Mucosa of descending colon (tissue), 3 donors: ENCODE results near the gene KLK3. TPM values are rescaled to one million over a fixed set of nuclear protein-coding genes. Genes with fewer than 3 reads are reported as not detected.

Source experiments
- ATAC-seq: fragments of 200-7000 bp; cut with Tn5 transposase; one replicate; pipeline ENCODE4 v1.9.1; 2020; ENCODE audit warnings: mild to moderate bottlenecking, moderate library complexity
- DNase-seq, 3 donors: peaks; one replicate each; pipeline ENCODE4 v3.0.0-alpha.2; 2020
- H3K36me3 ChIP-seq: fragments of 200-600 bp; one replicate; pipeline ENCODE4 v1.8.0; 2021; ENCODE audit warnings: low read depth, mild to moderate bottlenecking
- H3K4me1 ChIP-seq: fragments of 200-600 bp; one replicate; pipeline ENCODE4 v1.8.0; 2021; ENCODE audit warnings: low read depth, mild to moderate bottlenecking
- H3K4me3 ChIP-seq: fragments of 200-600 bp; one replicate; pipeline ENCODE4 v1.8.0; 2021; ENCODE audit warnings: mild to moderate bottlenecking
- H3K9me3 ChIP-seq: fragments of 200-600 bp; one replicate; pipeline ENCODE4 v1.8.0; 2021; ENCODE audit warnings: mild to moderate bottlenecking
- intact Hi-C, 2 donors: fragments of 100-400 bp; cut with DNase I in 1 of 2; cut with micrococcal nuclease in 1 of 2; formaldehyde crosslinking; loops; one replicate each; pipeline versions ENCODE4 v1.11.0 to v1.11.1; 2022; cut with DNase I, micrococcal nuclease
- total RNA-seq, 3 donors: library from RNA; stranded (reverse); fragmentation: NEBNext Ultra II Directional in 2 of 3; extraction: Animal tissue kit (Norgen Biotek cat#: 25700) in 2 of 3; gene quantifications; one replicate each; pipeline versions ENCODE4 v1.2.1 to v1.2.4, GENCODE V29; 2021 to 2023
- TF ChIP-seq, protein P1 (sequence below): fragments of 200-600 bp; IDR thresholded peaks from one replicate; pipeline ENCODE4 v1.8.0; 2022; ENCODE audit warnings: antibody characterized with exemption, mild to moderate bottlenecking
- donor health status: DM: no; HTN: no; CAD: no; lungs with moderate emphysema.
- donor health status: DM: no; HTN: no; CAD: no.
- donor health status: DM: no; HTN: yes; CAD: no.

The KLK3 gene
- total RNA-seq, 3 donors from 2014 or later, result 3.7 to 9.0 (median 4.8) TPM

DNA sequence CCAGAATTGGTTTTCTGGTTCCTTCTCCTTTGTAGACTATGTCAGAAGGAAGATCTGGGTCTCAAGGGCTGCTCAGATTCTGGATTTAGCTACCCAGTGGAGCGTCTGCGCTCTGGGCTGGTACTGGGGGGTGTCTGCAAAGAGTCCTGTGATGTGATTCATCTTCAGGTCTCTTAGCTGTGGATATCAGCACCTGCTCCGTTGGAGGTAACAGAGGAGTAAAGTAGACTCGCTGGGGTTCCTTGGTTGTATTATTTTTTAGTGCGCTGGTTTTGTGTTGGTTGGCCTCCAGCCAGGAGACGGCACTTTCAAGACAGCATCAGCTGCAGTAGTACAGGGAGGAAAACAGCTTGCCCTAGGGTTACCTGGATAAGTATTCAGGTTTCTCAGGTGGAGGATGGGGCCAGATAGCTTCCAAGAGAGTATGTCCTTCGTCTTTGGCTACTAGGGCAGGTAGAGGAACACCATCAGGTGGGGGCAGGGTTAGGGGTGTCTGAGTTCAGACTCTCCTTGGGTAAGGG lies 11.0 kb upstream of the KLK3 start:
- peaks cover 5% of the 10 kb centered on the region for H3K9me3 ChIP-seq
- DNase-seq (no peak), ATAC-seq (no peak)
- H3K4me1 ChIP-seq, result no peaks in the 10 kb centered on the region
- TF ChIP-seq, protein P1, sequence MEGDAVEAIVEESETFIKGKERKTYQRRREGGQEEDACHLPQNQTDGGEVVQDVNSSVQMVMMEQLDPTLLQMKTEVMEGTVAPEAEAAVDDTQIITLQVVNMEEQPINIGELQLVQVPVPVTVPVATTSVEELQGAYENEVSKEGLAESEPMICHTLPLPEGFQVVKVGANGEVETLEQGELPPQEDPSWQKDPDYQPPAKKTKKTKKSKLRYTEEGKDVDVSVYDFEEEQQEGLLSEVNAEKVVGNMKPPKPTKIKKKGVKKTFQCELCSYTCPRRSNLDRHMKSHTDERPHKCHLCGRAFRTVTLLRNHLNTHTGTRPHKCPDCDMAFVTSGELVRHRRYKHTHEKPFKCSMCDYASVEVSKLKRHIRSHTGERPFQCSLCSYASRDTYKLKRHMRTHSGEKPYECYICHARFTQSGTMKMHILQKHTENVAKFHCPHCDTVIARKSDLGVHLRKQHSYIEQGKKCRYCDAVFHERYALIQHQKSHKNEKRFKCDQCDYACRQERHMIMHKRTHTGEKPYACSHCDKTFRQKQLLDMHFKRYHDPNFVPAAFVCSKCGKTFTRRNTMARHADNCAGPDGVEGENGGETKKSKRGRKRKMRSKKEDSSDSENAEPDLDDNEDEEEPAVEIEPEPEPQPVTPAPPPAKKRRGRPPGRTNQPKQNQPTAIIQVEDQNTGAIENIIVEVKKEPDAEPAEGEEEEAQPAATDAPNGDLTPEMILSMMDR, result no peak
- H3K4me3 ChIP-seq, result no peak overlapping the region
- H3K36me3 ChIP-seq, result no peaks in the 10 kb centered on the region
- intact Hi-C loops, result no loop called here

DNA sequence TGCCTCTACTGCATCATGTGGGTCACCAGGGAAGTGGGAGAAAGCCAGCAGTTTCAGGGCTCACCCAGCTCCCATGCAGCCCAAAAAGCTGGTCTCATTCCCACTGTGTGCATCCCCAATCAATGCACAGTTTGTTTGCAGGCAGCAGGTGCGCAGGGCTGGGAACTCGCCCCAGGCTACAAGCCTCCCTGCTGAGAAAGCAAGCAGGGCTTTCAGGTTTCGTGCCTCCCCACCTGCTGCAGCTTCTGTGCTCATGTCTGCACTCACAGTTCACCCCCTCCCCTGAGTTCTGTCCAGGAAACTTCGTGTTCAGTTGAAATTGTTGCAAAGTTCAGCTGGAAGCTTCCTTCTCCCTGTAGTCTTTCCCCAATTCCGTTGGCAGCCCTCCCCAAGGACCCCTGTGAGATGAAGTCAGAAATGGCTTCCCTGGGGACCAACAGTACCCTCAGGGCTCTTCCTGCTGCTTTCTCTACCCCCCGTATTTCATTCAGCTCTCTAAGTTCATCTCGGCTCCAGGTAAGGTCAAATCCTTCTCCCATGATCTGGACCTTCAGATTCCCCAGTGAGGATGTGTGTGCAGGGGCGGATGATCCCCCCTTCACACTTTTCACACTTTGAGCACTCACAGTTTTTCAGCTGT lies 10.3 kb upstream of the KLK3 start:
- intact Hi-C loops, result no loop called here
- no peak overlapping the region for H3K4me3 ChIP-seq
- DNase-seq, result no peak

DNA sequence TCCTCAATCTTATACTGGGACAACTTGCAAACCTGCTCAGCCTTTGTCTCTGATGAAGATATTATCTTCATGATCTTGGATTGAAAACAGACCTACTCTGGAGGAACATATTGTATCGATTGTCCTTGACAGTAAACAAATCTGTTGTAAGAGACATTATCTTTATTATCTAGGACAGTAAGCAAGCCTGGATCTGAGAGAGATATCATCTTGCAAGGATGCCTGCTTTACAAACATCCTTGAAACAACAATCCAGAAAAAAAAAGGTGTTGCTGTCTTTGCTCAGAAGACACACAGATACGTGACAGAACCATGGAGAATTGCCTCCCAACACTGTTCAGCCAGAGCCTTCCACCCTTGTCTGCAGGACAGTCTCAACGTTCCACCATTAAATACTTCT lies 4.0 kb upstream of the KLK3 start:
- ATAC-seq (no peak), DNase-seq (no peak)
- no peaks in the 10 kb centered on the region for H3K9me3 ChIP-seq
- intact Hi-C loops, result no loop called here
- no peaks in the 10 kb centered on the region for H3K36me3 ChIP-seq
- no peaks in the 10 kb centered on the region for H3K4me1 ChIP-seq
- no peak overlapping the region for H3K4me3 ChIP-seq
- TF ChIP-seq, protein P1, result no peak

More for the DNA sequence above, 10.3 kb upstream of the KLK3 start:
- Histone ChIP-seq H3K4me1 (no peaks in the 10 kb centered on the region), H3K36me3 (no peaks in the 10 kb centered on the region), H3K9me3 (peaks cover 5% of the 10 kb centered on the region)
- TF ChIP-seq, protein P1, result no peak
- no peak for ATAC-seq

DNA sequence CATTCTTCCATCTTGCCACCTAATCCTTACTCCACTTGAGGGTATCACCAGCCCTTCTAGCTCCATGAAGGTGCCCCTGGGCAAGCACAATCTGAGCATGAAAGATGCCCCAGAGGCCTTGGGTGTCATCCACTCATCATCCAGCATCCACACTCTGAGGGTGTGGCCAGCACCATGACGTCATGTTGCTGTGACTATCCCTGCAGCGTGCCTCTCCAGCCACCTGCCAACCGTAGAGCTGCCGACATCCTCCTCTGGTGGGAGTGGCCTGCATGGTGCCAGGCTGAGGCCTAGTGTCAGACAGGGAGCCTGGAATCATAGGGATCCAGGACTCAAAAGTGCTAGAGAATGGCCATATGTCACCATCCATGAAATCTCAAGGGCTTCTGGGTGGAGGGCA lies 3.1 kb upstream of the KLK3 start:
- no peak for DNase-seq
- Histone ChIP-seq H3K9me3 (no peaks in the 10 kb centered on the region), H3K4me3 (no peak overlapping the region), H3K4me1 (no peaks in the 10 kb centered on the region), H3K36me3 (no peaks in the 10 kb centered on the region)
- TF ChIP-seq, protein P1, result no peak
- ATAC-seq, result peak; percentile 64
- intact Hi-C loops, result no loop called here

DNA sequence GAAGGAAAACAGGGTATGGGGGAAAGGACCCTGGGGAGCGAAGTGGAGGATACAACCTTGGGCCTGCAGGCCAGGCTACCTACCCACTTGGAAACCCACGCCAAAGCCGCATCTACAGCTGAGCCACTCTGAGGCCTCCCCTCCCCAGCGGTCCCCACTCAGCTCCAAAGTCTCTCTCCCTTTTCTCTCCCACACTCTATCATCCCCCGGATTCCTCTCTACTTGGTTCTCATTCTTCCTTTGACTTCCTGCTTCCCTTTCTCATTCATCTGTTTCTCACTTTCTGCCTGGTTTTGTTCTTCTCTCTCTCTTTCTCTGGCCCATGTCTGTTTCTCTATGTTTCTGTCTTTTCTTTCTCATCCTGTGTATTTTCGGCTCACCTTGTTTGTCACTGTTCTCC lies 2.7 kb downstream of the KLK3 start:
- TF ChIP-seq, protein P1, result no peak
- Histone ChIP-seq H3K4me1 (no peaks in the 10 kb centered on the region), H3K36me3 (no peaks in the 10 kb centered on the region), H3K9me3 (no peaks in the 10 kb centered on the region), H3K4me3 (no peak overlapping the region)
- no peak for ATAC-seq
- no peak for DNase-seq
- intact Hi-C loops, result no loop called here
